OCI-M2 (cell line): Measurements from ENCODE around the gene OTOP1.
"Not testable (repeated sequence)": the region's sequence is repeated elsewhere in the genome, so short reads cannot be mapped to it uniquely, and the experiment has no call there.

ENCODE experiments used
- DNase-seq: peaks from one replicate; lab custom pipeline; 2025; ENCODE audit not compliant: unreplicated experiment; lab: John Stamatoyannopoulos, UW

The OTOP1 gene

DNA sequence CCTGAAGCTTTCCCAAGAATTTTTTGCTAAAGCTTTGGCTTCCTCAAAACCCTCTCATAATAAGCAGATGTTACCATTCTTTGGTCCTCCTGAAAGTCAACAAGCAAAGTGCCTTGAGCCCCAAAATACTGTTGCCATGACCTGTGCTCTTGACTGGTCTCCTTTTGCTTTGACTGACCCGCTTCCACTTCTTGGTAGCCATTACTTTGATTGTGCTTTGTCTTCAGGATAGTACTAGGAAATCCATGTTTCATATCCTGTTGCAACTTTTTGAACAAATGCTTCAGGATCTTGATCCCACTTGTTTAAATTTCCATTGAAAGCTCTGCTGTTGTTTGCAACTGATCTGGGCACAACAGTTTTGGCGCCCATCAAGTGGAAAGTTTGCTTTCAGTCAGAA, 6.9 kb upstream of the OTOP1 start:
- DNase-seq = no peak

DNA sequence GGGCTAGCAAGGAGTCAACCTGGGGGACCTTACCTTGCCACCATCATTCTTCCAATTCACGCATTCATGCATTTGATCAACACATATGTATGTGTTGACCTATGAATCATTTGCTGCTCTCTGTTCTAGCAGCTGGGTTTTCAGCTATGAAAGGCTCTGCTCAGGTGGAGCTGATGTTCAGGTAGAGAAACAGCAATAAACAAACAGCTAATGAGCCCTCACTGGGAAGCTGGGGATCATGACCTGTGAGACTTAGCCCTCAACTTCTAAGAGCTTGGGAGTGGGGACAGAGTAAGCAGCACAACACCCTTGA, 1.6 kb upstream of the OTOP1 start:
- no peak for DNase-seq

DNA sequence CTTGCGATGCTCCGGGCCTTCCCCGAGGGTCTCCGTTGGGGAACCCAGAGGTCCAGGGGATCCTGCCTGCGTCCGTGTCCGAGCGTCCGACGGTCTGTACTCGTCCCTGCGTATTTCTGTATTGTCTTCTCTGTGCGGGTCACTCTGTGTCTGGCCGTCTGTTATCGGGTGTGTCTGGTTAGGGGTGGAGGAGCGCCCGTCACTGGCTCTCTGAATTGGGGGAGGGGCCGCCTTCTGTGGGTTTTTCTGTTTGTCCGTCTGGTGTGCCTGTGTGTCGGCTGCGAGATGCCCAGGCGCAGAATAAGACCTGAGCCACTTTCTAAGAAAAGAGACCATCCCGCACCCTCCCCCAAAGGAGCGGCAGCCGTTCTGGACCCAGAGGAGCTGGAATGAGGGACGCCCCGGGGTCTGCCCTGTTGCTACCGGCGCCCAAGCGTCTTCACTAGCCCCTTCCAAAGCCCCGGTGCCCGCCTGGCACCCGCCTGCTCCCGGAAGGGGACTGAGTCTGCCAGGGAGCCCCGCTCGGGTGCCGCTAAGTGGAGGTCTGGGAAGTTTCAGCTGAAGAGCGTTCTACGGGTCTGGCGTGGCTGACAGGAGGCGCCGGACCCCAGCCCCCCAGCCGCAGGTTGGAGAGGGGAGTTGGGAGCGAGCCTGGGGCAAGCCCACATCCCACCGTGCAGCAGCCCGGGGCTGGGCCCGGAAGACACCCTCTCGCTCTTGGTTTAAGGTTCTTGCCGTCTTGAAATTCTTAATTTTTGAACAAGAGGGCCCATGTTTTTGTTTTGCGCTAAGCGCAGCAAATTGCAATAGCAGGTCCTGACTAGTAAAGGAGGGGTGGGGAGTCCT, 1.0 kb upstream of the OTOP1 start:
- DNase-seq = no peak

DNA sequence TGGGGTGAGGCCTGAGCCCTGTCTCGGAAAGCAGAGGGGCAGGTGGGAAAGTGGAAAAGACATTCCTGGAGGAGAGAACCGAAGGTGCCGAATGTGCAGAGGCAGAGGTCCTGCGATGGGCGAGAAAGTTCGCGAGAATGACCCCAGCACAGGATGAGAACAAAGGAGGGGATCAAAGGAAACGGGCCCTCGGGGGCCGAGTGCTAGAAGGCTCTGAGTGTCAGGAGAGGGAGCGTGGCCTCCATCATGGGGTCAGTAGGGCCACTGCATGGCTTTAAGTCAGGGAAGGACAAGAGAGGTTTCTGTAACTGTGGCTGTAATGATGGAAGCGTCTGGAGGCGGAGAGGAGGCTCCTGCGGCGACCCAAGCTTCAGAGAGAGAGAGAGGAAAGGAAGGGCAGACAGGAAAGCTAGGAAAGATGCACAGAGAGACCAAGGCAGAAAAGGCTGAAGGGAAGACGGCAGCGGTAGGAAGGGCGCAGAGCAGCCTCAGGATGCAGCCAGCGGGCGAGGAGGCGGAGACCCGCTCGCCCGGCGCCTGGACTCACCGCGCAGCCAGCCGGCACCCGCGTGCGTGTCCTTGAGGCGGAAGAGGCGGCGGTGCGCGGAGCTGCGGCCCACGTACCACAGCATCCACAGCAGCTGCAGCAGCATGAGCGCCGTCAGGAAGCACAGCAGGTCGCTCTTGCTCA, 669 bp downstream of the OTOP1 start:
- DNase-seq = no peak

DNA sequence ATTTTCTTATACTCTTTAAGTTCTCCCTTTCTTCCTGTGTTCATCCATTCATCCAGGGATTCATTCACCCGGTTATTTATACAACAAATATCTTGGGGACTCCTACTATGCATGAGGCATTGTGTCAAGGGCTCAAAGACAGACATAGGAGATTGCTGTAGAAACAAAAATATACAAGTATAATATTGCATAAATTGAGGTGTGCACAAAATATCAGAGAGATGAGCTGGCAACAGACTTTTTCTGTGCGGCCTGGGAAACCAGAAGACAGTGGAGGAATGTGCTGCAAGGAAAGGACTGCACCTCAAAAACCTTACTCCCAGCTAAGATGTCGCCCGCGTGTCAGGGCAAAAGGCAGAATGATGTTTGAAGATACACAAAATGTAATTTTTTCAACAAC, 9.6 kb downstream of the OTOP1 start:
- no peak for DNase-seq

DNA sequence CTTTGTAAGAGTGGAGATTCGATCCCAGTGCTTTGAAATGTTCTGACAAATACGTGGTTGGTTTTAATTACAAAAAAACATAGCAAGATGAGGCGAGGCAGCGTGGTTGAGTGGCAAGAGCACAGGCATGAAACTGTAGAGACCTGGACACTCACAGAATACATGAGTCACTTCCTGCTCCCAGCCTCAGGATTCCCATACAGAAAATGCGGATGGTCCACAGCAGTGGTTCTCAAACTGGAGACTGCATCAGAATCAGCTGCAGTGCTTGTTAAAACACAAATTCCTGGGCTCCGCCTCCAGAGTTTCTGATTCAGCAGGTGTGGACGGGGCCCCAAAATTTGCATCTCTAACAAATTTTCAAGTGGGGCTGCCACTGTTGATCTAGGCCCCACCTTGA, 10.1 kb downstream of the OTOP1 start:
- no peak for DNase-seq

DNA sequence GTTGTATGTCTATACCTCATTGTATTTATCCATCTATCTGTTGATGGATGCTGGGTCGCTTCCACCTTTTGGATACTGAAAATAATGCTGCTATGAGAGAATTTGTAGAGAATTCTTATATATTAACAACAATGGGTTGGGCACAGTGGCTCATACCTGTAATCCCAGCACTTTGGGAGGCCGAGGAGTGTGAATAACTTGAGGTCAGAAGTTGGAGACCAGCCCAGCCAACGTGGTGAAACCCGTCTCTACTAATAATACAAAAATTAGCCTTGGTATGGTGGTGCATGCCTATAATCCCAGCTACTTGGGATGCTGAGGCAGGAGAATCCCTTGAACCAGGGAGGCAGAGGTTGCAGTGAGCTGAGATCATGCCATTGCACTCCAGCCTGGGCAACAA, 13.1 kb downstream of the OTOP1 start:
- DNase-seq = not testable (repeated sequence)

DNA sequence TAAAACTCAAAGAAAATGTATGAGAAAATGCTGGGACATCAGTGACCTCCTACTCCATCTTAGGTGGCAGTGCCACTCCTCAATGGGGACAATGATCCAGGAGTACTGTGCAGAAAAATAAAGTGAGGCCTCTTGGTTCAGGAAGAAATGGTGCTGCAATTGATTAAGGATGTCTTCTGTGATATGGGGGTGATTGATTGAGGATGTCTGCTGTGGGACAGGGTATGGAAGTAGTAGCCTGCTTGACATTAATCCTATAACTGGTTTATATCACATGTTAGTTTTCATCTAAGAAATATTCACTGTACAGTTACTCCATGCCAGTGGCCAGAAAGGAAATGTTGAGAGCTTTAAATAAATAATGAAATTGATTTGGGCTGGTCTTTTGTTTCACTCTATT, 20.5 kb downstream of the OTOP1 start:
- no peak for DNase-seq

DNA sequence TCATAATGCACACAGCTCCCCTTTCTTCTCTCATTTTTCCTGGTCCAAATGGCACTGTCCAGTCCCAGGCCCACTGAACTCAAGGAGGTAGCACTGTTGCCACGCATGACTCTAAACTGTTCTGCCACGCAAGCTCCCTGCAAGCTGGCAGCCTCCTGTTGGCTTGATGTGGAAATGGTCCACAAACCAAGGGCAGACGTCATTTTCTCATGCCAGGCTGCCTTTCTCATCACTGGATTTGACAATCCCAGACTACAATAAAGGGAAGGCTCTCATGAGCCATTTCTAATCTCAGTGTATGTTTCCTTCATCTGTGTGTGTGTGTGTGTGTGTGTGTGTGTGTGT, 22.4 kb downstream of the OTOP1 start:
- no peak for DNase-seq

DNA sequence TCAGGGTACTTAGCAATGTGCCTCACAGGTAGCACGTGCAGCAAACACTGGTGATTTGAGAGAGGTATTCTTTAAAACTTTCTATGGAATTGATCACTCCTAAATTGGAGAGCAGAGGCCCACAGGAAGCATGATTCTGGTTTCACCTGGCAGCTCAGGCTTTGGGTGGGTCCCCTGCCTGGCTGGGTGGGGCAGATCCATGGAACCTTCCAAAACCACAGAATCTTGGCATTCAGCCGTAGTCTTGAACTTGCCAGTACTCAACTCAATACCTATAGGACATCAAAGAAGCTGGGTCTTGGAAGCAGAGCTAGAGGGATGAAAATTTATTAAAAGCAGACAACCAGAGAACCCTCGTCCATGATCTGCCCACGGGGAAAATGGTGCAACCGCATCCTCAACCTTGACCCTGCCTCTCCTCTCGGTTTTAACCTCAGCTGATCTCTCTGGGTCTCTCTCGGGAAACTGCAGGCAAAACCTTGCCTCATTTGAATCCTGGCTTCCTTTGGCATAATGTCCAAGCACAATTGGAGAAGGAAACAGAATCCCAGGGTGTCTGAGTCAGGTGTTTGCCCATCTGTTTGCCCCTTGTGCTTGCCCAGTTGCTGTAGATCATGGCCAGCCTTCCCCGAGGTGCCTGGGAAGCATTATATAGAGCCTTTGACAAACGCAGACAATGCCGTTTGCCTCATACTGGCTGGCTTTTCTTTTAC, 22.9 kb downstream of the OTOP1 start:
- no peak for DNase-seq

DNA sequence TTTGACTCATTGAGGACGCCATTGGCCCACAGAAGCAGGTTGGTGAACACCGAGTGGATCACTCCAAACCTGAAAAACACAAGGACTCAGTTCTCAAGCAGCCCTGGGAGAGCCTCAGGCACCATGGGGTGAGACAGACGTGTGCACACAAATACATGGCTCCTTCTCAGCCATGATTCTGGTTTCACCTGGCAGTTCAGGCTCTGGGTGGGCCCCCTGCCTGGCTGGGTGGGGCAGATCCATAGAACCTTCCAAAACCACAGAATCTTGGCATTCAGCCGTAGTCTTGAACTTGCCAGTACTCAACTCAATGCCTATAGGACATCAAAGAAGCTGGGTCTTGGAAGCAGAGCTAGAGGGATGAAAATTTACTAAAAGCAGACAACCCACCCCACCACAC, 24.2 kb downstream of the OTOP1 start:
- no peak for DNase-seq

DNA sequence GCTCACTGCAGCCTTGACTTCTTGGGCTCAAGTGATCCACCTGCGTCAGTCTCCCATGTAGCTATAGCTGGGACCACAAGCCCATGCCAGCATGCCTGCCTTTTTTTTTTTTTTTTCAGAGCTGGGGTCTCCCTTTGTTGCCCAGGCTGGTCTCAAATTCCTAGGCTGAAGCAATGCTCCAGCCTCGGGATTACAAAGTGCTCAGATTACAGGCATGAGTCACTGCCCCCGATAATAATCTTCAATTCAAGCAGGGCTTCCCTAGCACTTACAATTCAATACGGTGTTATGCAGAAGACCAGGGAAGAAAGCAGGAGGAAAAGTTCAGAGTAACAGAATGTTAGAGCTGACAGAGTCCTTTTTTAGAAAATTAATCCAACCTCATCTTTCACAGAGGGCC, 26.1 kb downstream of the OTOP1 start:
- DNase-seq = no peak

DNA sequence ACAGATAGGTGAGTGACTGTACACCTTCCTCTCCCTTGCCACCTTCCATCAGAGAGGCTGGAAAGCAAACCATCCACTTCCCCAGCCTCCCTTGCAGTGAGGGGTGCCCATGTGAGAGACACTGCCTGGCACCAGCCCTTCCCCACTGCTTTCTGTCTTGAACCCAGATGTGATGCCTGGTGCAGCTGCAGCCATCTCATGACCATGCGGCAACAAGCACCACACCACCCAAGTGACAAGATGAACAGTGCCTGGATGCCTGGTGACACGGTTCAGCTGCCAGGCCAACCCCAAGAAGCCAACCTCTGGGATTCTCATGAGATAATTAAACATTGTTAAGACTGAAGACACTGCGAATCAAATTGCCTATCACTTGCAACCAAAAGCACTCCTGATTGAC, 31.4 kb downstream of the OTOP1 start:
- DNase-seq = no peak

DNA sequence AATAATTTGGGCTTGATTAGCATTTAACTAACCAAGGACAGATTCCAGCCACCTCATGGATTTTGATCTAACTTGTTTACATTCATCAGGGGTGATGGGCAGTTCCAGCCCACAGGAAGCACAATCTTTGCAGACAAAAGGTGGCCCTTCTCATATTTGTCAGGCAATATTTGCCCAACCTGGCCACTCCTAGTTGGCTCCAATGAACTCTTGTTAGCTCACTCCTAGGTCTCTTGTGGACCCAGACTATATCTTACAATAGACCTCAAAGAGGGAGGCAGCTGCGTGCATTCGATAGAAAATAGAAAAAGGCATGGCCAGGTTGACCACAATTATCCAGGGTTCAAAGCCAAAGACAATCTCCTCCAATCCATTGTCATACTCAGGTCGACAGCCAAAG, 38.2 kb downstream of the OTOP1 start:
- not testable (repeated sequence) for DNase-seq

DNA sequence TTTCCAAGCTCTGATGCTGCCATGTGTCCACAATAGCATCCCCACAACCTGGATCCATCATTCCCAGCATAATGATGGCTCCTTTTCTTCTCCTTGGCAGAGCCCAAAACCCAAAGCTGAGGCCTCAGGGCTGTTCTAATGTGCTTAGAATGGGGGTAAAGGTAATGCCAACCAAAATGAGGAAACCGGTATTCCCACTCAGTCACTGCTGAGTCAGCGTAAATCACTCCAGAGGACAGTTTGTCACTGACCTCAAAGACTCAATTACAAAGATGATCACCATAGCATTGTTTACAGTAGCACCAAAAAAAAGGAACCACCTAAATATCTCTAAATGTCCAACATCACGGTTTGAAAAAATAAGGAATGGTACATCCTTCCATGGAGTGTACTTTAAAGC, 41.2 kb downstream of the OTOP1 start:
- DNase-seq = no peak

DNA sequence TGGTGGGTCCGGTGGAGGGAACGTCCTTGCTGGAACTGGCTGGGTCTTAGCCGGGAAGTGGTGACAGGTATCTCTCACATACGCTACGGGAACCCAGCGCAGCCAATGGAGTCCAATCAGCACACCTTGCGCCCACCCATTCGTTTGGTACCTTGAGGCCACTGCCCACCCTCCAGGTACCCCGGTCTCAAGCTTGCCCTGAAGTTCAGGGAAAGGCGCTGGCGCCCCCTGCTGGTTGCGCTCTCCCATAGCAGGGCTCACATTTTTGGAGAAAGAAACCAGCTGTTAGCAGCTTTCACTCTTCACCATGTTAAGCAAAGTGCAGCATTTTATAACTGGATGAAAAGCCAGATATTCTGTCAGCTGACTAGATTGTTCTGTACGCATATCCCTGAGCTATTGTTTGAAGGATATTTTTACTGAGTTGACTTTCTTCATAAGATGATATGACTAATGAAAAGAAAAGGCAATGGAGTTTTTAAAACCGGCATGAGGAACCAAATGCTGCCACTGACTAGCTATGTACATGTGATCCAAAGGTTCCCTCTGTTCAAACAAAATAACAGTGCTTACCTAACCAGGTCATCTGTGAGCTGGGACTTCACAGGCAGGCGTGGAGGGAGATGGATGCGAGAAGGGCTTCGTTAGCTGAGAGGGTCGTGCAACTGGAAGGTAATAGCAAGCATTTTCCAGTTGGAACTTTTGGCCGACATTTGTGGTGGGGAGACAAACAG, 43.7 kb downstream of the OTOP1 start:
- DNase-seq = no peak

DNA sequence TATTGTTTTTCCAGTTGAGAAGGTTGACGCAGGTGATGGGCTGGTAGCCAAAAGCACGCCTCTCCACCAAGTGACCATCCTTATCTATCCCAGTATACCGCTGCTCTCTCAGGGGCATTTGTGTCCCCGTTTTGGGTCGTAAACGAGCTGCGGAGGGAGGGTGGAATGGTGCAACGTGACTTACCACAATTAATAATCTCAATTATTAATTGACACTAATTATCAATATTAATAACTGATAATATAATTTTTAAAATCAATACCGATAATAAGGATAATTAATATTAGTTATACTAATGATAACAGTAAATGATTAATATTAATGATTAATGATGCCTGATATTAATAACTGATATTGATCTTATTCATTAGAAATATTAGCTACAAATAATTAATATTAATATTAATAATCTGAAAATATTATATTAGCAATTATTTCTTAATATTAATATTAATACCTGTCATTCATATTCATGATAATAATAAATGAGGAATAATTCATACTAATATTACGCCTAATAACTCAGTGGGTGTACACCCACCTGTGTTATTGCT, 56.1 kb downstream of the OTOP1 start:
- no peak for DNase-seq

DNA sequence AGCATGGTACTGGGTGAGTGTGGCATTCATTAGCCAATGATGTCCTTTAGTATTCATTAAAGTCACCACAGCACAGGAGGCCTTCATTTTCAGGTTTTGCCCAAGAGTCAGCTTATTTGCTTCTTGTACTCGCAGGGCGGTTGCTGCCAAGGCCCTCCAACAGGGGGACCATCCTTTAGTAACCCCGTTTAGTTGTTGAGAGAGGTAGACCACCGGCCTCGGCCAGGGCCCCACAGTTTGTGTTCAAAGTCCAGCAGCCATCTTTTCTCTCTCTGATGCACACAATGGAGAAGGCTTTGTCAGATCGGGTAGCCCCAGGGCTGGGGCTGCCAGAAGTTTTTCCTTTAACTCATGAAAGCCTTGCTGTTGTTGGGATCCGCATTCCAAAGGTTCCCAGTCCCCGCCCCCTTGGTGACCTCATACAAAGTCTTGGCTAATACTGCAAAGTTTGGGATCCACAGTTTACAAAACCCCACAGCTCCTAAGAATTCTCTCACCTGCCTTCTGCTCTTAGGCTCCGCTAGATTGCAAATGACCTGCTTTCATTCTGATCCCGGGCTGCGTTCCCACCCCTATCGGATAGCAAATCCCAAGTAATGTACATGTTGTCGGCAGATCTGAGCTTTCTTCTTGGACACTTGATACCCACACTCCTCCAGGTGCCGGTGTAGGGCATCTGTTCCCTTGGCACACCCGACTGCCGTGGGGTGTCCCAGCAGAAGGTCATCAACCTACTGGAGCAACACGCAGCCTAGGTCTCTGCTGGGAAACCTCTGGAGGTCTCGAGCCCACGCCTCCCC, 58.5 kb downstream of the OTOP1 start:
- not testable (repeated sequence) for DNase-seq

DNA sequence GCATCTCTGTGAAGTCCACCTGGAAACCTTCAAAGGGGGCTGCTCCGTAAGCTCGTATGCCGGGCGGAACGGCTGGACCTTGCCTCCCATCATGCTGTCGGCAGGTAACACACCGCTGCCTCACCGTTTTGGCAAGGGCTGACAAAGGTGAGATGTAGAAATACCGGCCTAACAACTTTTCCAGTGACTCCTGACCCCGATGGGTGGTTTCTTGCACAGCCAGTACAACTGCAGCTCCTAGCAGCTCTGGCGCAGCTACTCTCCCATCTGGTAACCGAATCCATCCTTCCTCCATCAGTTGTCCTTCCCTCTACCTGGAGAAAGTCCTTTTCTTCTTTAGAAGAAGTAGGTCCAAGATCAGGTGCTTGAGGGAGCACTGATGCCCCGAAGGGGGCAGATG, 59.7 kb downstream of the OTOP1 start:
- not testable (repeated sequence) for DNase-seq

DNA sequence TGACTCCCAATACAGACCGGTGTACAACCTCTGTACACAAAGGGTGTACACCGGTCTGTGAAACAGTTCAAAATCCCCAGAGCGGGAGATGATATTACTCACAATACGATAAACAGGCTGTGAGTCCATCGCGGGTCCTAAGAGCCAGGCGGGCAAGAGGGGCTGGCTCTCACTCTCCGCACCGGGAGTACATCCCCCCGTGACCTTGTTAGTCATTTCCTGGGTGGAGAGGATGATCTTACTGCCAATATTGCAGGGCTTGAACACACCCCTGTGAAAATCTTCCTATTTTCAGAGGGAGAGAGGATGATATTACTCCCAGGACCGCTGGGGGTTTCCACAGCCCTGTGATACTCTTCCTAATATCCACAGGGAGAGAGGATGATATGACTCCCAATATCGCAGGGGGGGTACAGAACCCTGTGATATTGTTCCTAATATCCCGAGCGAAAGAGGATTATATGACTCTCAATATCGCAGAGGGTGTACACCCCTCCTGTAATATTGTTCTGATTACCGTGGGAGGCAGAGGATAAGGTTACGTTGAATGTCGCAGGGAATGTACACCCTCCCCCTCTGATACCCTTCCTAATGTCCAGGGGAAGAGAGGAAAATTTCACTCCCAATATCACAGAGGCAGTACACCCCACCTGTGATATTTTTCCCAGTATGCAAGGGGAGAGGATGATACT, 60.9 kb downstream of the OTOP1 start:
- DNase-seq = not testable (repeated sequence)
